CD14-positive monocyte (primary cell): Measurements from ENCODE around the gene NOCT. TPM values are rescaled to one million over a fixed set of nuclear protein-coding genes. Genes with fewer than 3 reads are reported as not detected.

ENCODE experiments used
- DNase-seq, 3 donors: peaks; one replicate each; pipeline ENCODE4 v3.0.0-alpha.2; 2011 to 2022
- H2AFZ ChIP-seq: 2 replicates; pipeline ENCODE4 v1.6.0; 2012; ENCODE audit warnings: mild to moderate bottlenecking, low read depth, low read length, inconsistent platforms; ENCODE audit not compliant: insufficient read depth, poor library complexity, severe bottlenecking
- H3K27ac ChIP-seq, 2 donors: 1 replicate in 1 of 2; 2 replicates in 1 of 2; pipeline ENCODE4 v1.5.1; 2012 to 2013; ENCODE audit warnings: low read length in 2 of 2, control low read depth in 1 of 2, inconsistent platforms in 1 of 2, low read depth in 1 of 2, mild to moderate bottlenecking in 1 of 2
- H3K27me3 ChIP-seq, 2 donors: one replicate each; pipeline versions ENCODE4 v1.6.0 to v1.6.1; 2011 to 2013; ENCODE audit warnings: low read length in 2 of 2; ENCODE audit not compliant: control insufficient read depth in 2 of 2, insufficient read depth in 2 of 2
- H3K36me3 ChIP-seq, 2 donors: replicated peaks in 1 of 2; 1 replicate in 1 of 2; 2 replicates in 1 of 2; pipeline versions ENCODE4 v1.5.1 to v1.6.1; 2012 to 2013; ENCODE audit warnings: low read length in 2 of 2, control low read depth in 1 of 2, inconsistent platforms in 1 of 2, mild to moderate bottlenecking in 1 of 2; ENCODE audit not compliant: insufficient read depth in 2 of 2, control insufficient read depth in 1 of 2
- H3K4me1 ChIP-seq, 2 donors: 1 replicate in 1 of 2; 2 replicates in 1 of 2; pipeline versions ENCODE4 v1.5.1 to v1.6.1; 2012 to 2013; ENCODE audit warnings: low read length in 2 of 2, control low read depth in 1 of 2, inconsistent platforms in 1 of 2, mild to moderate bottlenecking in 1 of 2, moderate library complexity in 1 of 2; ENCODE audit not compliant: insufficient read depth in 2 of 2, control insufficient read depth in 1 of 2
- H3K4me2 ChIP-seq: replicated peaks from 2 replicates; pipeline ENCODE3; 2012; ENCODE audit warnings: low read length, moderate library complexity, mild to moderate bottlenecking; ENCODE audit not compliant: poor library complexity, severe bottlenecking; ENCODE audit errors: extremely low read depth
- H3K4me3 ChIP-seq, 3 experiments: fragments of 200-600 bp in 1 of 3; sonication (generic) in 1 of 3; replicated peaks in 1 of 3; 1 replicate in 2 of 3; 2 replicates in 1 of 3; pipeline ENCODE4 v1.5.1; 2011 to 2013; ENCODE audit warnings: low read length in 3 of 3, mild to moderate bottlenecking in 3 of 3, control low read depth in 2 of 3, low read depth in 2 of 3, inconsistent platforms in 1 of 3, moderate library complexity in 1 of 3
- H3K79me2 ChIP-seq: 2 replicates; pipeline ENCODE4 v1.6.0; 2012; ENCODE audit warnings: mild to moderate bottlenecking, control low read depth, inconsistent platforms, low read length, moderate library complexity; ENCODE audit not compliant: insufficient read depth
- H3K9ac ChIP-seq: 2 replicates; pipeline ENCODE4 v1.6.0; 2017; ENCODE audit warnings: low read length, mild to moderate bottlenecking; ENCODE audit not compliant: insufficient read depth, poor library complexity, severe bottlenecking
- H3K9me3 ChIP-seq, 2 donors: replicated peaks in 1 of 2; 1 replicate in 1 of 2; 2 replicates in 1 of 2; pipeline versions ENCODE4 v1.5.1 to v1.6.1; 2012 to 2013; ENCODE audit warnings: low read length in 2 of 2, control low read depth in 1 of 2; ENCODE audit not compliant: control insufficient read depth in 1 of 2, insufficient read depth in 1 of 2
- H4K20me1 ChIP-seq: 2 replicates; pipeline ENCODE4 v1.6.0; 2012; ENCODE audit warnings: mild to moderate bottlenecking, low read length, control low read depth, moderate library complexity; ENCODE audit not compliant: insufficient read depth
- H3K27ac Mint-ChIP-seq, 7 donors: one replicate each; pipeline ENCODE4 v1.8.0; 2020; ENCODE audit warnings: mild to moderate bottlenecking in 7 of 7, mixed read lengths in 7 of 7, moderate library complexity in 6 of 7, inconsistent platforms in 2 of 7
- H3K27me3 Mint-ChIP-seq, 3 donors: one replicate each; pipeline ENCODE4 v1.8.0; 2021 to 2022; ENCODE audit warnings: low read depth in 3 of 3, mild to moderate bottlenecking in 3 of 3, mixed read lengths in 3 of 3, moderate library complexity in 3 of 3, inconsistent platforms in 1 of 3
- H3K36me3 Mint-ChIP-seq, 2 donors: one replicate each; pipeline ENCODE4 v1.8.0; 2020; ENCODE audit warnings: mixed read lengths in 2 of 2, inconsistent platforms in 1 of 2, mild to moderate bottlenecking in 1 of 2
- H3K4me1 Mint-ChIP-seq: one replicate; pipeline ENCODE4 v1.8.0; 2020; ENCODE audit warnings: mild to moderate bottlenecking, mixed read lengths
- H3K4me3 Mint-ChIP-seq, 2 donors: one replicate each; pipeline ENCODE4 v1.8.0; 2020; ENCODE audit warnings: mild to moderate bottlenecking in 2 of 2, mixed read lengths in 2 of 2, moderate library complexity in 1 of 2
- H3K9me3 Mint-ChIP-seq, 7 donors: one replicate each; pipeline ENCODE4 v1.8.0; 2020 to 2022; ENCODE audit warnings: mixed read lengths in 7 of 7, mild to moderate bottlenecking in 6 of 7, moderate library complexity in 6 of 7, inconsistent platforms in 2 of 7
- WGBS: methylation state at CpG from one replicate; pipeline ENCODE4 v1.1.5; 2013; ENCODE audit warnings: missing lambda C conversion rate; ENCODE audit not compliant: insufficient coverage; 5-methylcytosine and 5-hydroxymethylcytosine counted together
- intact Hi-C, 2 donors: fragments of 100-400 bp; cut with micrococcal nuclease; formaldehyde crosslinking; loops; one replicate each; pipeline versions ENCODE4 v1.15.0 to v1.15.1; 2023
- polyA plus RNA-seq, 3 donors: library from polyadenylated mRNA; depleted of rRNA in 1 of 3; unstranded in 2 of 3; stranded (reverse) in 1 of 3; fragments of 300-500 nt in 2 of 3; fragments of >200 nt in 1 of 3; fragmentation: Illumina TruSeq in 2 of 3; gene quantifications; 1 replicate in 2 of 3; 2 replicates in 1 of 3; pipeline ENCODE4 v1.2.3, GENCODE V29; 2012 to 2021
- TF ChIP-seq, protein P1 (sequence below): fragments of 200-600 bp; IDR thresholded peaks from one replicate; pipeline ENCODE4 v1.8.0; 2022; ENCODE audit warnings: antibody characterized with exemption, mild to moderate bottlenecking

Gene NOCT
- polyA plus RNA-seq, 3 donors = 0.54 to 31.5 (median 0.89) TPM

- Mint-ChIP-seq H3K27me3 (peaks cover 0 to 1% (median 0%) of the 10 kb centered on the region in 3 donors), H3K4me1 (peaks cover 47% of the 10 kb centered on the region), H3K27ac (peak overlapping the region; percentile 82 to 94 (median 91)), H3K4me3 (no peak overlapping the region), H3K36me3 (no peaks in the 10 kb centered on the region), H3K9me3 (peaks cover 0 to 2% (median 0%) of the 10 kb centered on the region in 7 donors)
- Histone ChIP-seq H3K4me1 (peaks cover 47 to 61% of the 10 kb centered on the region in 2 donors), H3K4me2 (peak overlapping the region; percentile 57), H3K9me3 (no peaks in the 10 kb centered on the region), H3K36me3 (no peaks in the 10 kb centered on the region), H3K79me2 (no peaks in the 10 kb centered on the region), H3K27ac (peak overlapping the region; percentile 47 to 60), H4K20me1 (no peaks in the 10 kb centered on the region), H3K4me3 (peak overlapping the region in 1 of 3 experiments; percentile 54), H2AFZ (no peak overlapping the region), H3K27me3 (no peaks in the 10 kb centered on the region), H3K9ac (no peak overlapping the region)
- TF ChIP-seq, protein P1, sequence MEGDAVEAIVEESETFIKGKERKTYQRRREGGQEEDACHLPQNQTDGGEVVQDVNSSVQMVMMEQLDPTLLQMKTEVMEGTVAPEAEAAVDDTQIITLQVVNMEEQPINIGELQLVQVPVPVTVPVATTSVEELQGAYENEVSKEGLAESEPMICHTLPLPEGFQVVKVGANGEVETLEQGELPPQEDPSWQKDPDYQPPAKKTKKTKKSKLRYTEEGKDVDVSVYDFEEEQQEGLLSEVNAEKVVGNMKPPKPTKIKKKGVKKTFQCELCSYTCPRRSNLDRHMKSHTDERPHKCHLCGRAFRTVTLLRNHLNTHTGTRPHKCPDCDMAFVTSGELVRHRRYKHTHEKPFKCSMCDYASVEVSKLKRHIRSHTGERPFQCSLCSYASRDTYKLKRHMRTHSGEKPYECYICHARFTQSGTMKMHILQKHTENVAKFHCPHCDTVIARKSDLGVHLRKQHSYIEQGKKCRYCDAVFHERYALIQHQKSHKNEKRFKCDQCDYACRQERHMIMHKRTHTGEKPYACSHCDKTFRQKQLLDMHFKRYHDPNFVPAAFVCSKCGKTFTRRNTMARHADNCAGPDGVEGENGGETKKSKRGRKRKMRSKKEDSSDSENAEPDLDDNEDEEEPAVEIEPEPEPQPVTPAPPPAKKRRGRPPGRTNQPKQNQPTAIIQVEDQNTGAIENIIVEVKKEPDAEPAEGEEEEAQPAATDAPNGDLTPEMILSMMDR = no peak
- intact Hi-C loops = loop anchor here in 1 of 2 donors (5.0 kb wide), 1 partner anchor 39 kb away; the partner anchor contains the start of gene NOCT
- DNase-seq = no peak
- 86% methylated on average over 1 of the region's 5 CpGs for WGBS
Measured at GRCh38 chr4:138978028-138978585, 37.5 kb upstream of the NOCT start.

- H3K27ac Mint-ChIP-seq = peak overlapping the region in 6 of 7 donors; percentile 63 to 94 (median 86)
- H3K27me3 Mint-ChIP-seq = peaks cover 0 to 1% (median 0%) of the 10 kb centered on the region in 3 donors
- DNase-seq = no peak
- intact Hi-C loops = loop anchor here in 1 of 2 donors (5.0 kb wide), 1 partner anchor 39 kb away; the partner anchor contains the start of gene NOCT
- H3K4me2 ChIP-seq = no peak overlapping the region
- peaks cover 0 to 2% (median 0%) of the 10 kb centered on the region in 7 donors for H3K9me3 Mint-ChIP-seq
- no peaks in the 10 kb centered on the region for H4K20me1 ChIP-seq
- peak overlapping the region in 1 of 2 donors; percentile 60 for H3K27ac ChIP-seq
- H3K36me3 Mint-ChIP-seq = no peaks in the 10 kb centered on the region
- TF ChIP-seq, protein P1 = no peak
- H3K79me2 ChIP-seq = no peaks in the 10 kb centered on the region
- no peak overlapping the region for H3K9ac ChIP-seq
- no peaks in the 10 kb centered on the region for H3K9me3 ChIP-seq
- H3K4me1 ChIP-seq = peaks cover 47 to 61% of the 10 kb centered on the region in 2 donors
- H3K4me1 Mint-ChIP-seq = peaks cover 46% of the 10 kb centered on the region
- no peaks in the 10 kb centered on the region for H3K27me3 ChIP-seq
- H2AFZ ChIP-seq = no peak overlapping the region
- WGBS = 90% methylated on average over 2 of the region's 3 CpGs
- no peak overlapping the region for H3K4me3 Mint-ChIP-seq
- no peaks in the 10 kb centered on the region for H3K36me3 ChIP-seq
- no peak overlapping the region for H3K4me3 ChIP-seq
Measured at GRCh38 chr4:138978600-138978999, 37.0 kb upstream of the NOCT start.
